HCEC 1CT (cell line): ENCODE measurements around the gene PDLIM4.

Experiments used
- DNase-seq: peaks from one replicate; pipeline ENCODE4 v3.0.0-alpha.2; 2017

The PDLIM4 gene

GRCh38 chr5:132267931-132268768 is 10.7 kb downstream of the PDLIM4 start:
- no peak for DNase-seq

GRCh38 chr5:132268769-132269551 is 11.5 kb downstream of the PDLIM4 start:
- no peak for DNase-seq

- DNase-seq, result no peak
These were observed 12.3 kb downstream of the PDLIM4 start for GRCh38 chr5:132269635-132270334.

- no peak for DNase-seq
These were observed 12.8 kb downstream of the PDLIM4 start for GRCh38 chr5:132270335-132270665.

GRCh38 chr5:132270706-132271105 is 13.2 kb downstream of the PDLIM4 start:
- DNase-seq, result no peak

GRCh38 chr5:132271251-132272246 is 14.1 kb downstream of the PDLIM4 start:
- DNase-seq, result no peak

- DNase-seq, result peak; percentile 27
These were observed 15.1 kb downstream of the PDLIM4 start for GRCh38 chr5:132272311-132273210.

GRCh38 chr5:132273631-132274030 is 16.1 kb downstream of the PDLIM4 start:
- no peak for DNase-seq

GRCh38 chr5:132274050-132274792 is 16.7 kb downstream of the PDLIM4 start:
- DNase-seq, result no peak

- no peak for DNase-seq
These were observed 18.1 kb downstream of the PDLIM4 start for GRCh38 chr5:132275367-132276220.

- DNase-seq, result no peak
These were observed 19.8 kb downstream of the PDLIM4 start for GRCh38 chr5:132277256-132277655.

GRCh38 chr5:132277971-132278853 is 20.7 kb downstream of the PDLIM4 start:
- DNase-seq, result no peak

- no peak for DNase-seq
These were observed 22.3 kb downstream of the PDLIM4 start for GRCh38 chr5:132279801-132280200.

- DNase-seq, result no peak
These were observed 23.1 kb downstream of the PDLIM4 start for GRCh38 chr5:132280371-132281240.

GRCh38 chr5:132281856-132282614 is 24.5 kb downstream of the PDLIM4 start:
- DNase-seq, result no peak

- peak; percentile 63 for DNase-seq
These were observed 26.0 kb downstream of the PDLIM4 start for GRCh38 chr5:132283423-132284043.
